Measurements from ENCODE around the gene USP13.
A peak's percentile ranks its signal among the peaks of the same experiment; 100 is the strongest.

Gene USP13

DNA sequence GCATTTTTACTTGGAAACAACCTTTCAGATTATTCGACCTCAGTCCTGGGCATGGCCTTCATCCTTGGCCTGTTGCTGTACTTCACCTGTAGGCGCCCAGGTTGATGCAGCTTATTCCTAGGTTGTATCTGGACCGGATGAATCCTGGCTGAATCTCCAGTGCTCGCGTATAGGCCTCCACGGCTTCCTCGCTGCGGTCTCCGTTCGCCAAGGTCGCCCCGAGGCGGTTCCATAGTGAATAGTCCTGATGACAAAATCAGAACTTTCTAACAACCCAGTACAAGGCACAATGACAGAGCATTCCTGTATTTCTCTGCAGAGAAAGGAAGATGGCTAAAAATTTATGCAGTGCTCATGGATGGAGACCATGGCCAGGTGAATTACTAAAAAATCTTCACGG lies 154.7 kb downstream of the USP13 start:
- TF ChIP-seq, protein P1, sequence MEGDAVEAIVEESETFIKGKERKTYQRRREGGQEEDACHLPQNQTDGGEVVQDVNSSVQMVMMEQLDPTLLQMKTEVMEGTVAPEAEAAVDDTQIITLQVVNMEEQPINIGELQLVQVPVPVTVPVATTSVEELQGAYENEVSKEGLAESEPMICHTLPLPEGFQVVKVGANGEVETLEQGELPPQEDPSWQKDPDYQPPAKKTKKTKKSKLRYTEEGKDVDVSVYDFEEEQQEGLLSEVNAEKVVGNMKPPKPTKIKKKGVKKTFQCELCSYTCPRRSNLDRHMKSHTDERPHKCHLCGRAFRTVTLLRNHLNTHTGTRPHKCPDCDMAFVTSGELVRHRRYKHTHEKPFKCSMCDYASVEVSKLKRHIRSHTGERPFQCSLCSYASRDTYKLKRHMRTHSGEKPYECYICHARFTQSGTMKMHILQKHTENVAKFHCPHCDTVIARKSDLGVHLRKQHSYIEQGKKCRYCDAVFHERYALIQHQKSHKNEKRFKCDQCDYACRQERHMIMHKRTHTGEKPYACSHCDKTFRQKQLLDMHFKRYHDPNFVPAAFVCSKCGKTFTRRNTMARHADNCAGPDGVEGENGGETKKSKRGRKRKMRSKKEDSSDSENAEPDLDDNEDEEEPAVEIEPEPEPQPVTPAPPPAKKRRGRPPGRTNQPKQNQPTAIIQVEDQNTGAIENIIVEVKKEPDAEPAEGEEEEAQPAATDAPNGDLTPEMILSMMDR (IDR thresholded peaks at IDR 0.05; ENCODE audit: low read depth, low read length, missing control alignments): no peak
- DNase-seq (ENCODE audit: low read depth): no peak
- H3K4me3 ChIP-seq (ENCODE audit: low read depth, low read length): no peak overlapping the region

DNA sequence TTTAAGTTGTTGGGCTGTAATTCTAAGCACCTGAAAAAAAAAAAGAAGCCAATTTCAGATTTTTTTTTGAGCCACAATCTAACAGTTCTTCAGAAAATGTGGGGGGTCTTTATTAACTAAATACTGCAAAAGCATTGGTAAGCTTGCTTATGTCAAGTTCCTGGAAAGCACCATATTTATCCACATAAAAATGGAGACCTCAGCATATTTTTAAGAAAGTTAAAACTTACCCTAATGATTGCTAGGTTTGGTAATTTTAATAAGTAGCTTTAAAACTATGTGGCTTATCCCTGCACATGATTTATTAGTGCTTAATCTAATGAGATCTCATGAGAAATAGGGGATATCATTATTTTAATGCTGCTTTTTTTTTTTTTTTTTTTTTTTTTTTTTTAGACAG lies 156.8 kb downstream of the USP13 start:
- TF ChIP-seq, protein P1 (IDR thresholded peaks at IDR 0.05; ENCODE audit: low read depth, low read length, missing control alignments): no peak
- H3K4me3 ChIP-seq (ENCODE audit: low read depth, low read length): no peak overlapping the region
- DNase-seq (ENCODE audit: low read depth): no peak

DNA sequence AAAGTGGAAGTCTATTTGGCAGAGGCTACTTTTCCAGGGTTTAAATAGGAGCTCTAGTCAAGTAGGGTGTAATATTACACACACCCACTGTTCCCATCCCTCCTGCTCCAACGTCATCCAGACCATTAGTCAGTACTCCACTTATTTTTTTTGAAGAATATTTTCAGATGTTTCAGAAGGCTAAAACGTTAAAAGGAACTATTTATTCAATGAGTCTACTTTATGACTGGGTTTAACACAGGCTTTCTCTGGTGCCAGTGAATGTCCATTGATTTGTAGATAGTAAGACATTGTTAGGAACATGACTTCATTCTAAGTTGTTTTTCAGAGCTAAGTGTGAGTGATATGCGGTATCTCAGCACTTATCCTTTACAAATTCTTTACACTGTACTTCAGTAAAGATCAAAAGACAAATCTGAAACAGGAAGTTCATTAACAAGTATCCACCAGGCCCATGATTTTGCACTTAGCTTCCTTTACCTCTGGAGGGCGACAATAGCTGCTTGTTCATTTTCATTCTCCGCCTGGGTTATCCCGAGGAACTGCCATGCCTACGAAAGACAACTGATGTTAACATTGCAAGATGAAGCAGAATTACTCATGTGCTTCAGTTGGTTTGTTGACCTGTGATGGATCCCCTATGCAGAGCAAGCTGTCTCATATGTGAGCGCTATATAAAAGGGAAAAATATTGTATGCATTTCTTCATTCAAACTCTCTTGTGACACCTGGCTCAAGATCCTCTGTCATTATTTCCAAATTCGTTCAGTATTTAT lies 158.7 kb downstream of the USP13 start:
- TF ChIP-seq, protein P1 (IDR thresholded peaks at IDR 0.05; ENCODE audit: low read depth, low read length, missing control alignments): peak; percentile 72
- H3K4me3 ChIP-seq (ENCODE audit: low read depth, low read length): no peak overlapping the region
- DNase-seq (ENCODE audit: low read depth): peak; percentile 40

DNA sequence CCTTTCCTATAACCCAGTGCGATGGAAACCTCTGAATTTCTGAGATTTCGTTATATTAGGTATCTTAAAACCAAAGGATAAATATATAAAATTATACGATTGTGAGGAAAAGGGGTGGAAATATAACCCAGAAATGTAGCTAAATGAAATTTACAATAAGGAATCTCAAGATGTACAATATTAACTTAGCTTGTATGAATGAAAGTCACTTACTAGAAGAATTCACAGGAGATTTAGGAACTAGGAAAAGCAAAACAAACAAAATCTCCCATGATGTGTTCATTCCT lies 159.2 kb downstream of the USP13 start:
- TF ChIP-seq, protein P1 (IDR thresholded peaks at IDR 0.05; ENCODE audit: low read depth, low read length, missing control alignments): no peak
- DNase-seq (ENCODE audit: low read depth): no peak
- no peak overlapping the region for H3K4me3 ChIP-seq (ENCODE audit: low read depth, low read length)

DNA sequence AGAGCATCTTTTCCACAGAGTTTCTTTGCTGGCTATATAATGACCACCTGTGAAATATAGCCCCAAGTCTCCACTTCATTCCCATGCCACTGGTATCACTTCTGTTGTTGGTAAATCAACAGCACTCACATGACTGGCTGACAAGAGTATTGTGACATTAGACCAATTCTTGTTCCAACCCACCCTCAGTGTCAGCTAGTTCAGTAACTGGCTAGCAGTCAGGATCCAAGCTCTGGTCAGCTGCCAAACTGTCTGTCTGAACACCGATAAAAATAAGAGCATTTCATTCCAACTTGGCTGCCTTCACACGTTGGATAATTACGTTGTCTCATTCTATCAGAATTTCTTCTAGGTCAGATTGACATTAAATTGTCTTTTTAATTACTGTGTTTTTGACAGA lies 166.5 kb downstream of the USP13 start:
- TF ChIP-seq, protein P1 (IDR thresholded peaks at IDR 0.05; ENCODE audit: low read depth, low read length, missing control alignments): no peak
- no peak overlapping the region for H3K4me3 ChIP-seq (ENCODE audit: low read depth, low read length)
- DNase-seq (ENCODE audit: low read depth): no peak

DNA sequence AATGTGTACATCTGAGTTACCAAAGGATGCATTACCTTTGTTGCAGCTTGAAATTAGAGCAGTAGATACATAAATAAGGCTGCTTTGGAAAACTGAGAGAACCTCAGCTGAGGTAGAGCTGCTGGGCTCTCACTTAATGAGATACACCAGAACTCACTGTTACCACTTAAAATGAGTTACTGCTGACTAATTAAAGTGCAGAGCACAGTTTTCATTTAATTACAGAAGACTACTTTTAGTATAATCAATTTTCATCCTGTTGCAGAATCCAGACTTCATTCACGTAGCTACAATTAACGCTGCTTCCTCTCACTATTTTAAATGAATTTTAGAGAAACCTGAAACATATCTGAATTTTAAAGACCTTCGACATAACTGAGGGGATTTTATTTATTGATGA lies 169.5 kb downstream of the USP13 start:
- no peak for DNase-seq (ENCODE audit: low read depth)
- H3K4me3 ChIP-seq (ENCODE audit: low read depth, low read length): no peak overlapping the region
- TF ChIP-seq, protein P1 (IDR thresholded peaks at IDR 0.05; ENCODE audit: low read depth, low read length, missing control alignments): no peak
